Inferior parietal cortex (tissue), 1 donor: Measurements from ENCODE around the gene CNTLN.
A peak's percentile ranks its signal among the peaks of the same experiment; 100 is the strongest.

Experiments used
- DNase-seq: peaks from one replicate; pipeline ENCODE4 v3.0.0-alpha.2; 2016; ENCODE audit errors: extremely low spot score

The CNTLN gene, protein sequence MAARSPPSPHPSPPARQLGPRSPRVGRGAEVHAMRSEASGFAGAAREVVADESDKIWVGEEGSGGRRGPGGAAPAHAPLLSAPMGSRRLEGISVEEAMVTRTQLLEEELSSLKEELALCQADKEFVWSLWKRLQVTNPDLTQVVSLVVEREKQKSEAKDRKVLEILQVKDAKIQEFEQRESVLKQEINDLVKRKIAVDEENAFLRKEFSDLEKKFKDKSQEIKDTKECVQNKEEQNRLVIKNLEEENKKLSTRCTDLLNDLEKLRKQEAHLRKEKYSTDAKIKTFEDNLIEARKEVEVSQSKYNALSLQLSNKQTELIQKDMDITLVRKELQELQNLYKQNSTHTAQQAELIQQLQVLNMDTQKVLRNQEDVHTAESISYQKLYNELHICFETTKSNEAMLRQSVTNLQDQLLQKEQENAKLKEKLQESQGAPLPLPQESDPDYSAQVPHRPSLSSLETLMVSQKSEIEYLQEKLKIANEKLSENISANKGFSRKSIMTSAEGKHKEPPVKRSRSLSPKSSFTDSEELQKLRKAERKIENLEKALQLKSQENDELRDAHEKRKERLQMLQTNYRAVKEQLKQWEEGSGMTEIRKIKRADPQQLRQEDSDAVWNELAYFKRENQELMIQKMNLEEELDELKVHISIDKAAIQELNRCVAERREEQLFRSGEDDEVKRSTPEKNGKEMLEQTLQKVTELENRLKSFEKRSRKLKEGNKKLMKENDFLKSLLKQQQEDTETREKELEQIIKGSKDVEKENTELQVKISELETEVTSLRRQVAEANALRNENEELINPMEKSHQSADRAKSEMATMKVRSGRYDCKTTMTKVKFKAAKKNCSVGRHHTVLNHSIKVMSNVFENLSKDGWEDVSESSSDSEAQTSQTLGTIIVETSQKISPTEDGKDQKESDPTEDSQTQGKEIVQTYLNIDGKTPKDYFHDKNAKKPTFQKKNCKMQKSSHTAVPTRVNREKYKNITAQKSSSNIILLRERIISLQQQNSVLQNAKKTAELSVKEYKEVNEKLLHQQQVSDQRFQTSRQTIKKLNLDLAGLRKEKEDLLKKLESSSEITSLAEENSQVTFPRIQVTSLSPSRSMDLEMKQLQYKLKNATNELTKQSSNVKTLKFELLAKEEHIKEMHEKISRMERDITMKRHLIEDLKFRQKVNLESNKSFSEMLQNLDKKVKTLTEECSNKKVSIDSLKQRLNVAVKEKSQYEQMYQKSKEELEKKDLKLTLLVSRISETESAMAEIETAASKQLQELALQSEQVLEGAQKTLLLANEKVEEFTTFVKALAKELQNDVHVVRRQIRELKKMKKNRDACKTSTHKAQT (N-terminal part only)

DNA sequence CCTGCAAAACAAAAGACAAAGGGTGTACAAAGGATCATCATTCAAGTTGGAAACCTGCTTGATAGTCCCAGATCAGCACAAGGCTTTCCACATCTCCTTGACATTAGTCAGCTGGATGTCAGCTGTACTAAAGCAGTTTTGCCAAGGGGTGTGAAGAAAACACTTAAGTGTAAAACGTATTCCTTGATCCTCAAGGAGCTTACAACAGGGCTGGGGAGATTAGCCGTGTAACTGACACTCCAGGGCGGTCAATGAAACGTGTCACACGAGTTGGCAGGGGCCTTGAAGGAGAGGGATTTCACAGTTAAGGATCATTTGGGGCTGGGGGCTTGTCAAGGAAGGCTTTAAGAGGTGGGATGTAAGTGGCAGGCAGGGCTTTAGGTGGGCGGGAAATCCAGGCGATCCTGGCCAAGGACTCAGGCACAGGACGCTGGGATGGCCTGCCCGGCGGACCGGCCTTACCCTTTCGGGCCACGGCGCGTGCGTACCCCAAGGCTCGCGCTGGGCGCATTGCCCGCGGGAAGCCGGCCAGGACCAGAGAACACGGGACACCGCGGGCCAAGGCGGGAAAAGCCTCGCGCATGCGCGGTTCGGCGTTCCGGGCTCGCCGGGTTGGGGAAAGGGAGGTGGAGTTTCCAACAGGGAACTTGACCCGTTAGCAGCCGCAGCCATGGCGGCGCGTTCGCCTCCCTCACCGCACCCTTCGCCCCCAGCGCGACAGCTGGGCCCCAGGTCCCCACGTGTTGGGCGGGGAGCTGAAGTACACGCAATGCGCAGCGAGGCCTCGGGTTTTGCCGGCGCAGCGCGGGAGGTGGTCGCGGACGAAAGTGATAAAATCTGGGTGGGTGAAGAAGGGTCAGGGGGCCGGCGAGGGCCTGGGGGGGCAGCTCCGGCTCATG, at the start of gene CNTLN:
Gene CNTLN (plus strand): TSS at position 645 of the 899 bp plus-strand sequence. CDS start 26 bp downstream, at position 671.
- peak; percentile 82 for DNase-seq

DNA sequence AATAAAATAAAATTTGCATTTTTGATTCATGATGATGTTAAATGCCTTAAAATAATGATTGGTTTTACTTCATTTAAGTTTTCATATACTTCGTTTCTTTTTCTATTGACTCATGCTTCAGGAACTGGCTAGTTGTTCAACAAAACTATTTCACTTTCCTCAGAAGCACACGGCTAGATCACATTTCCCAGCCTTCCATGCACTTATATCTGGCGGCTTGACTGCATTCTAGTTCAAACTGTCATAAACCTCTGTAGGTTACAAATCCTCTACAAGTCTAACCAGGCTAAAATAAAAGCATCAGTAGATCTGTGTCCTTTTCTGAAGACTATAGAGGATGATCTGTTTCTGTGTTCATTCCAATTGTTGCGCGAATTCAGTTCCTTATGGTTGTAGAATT, 46.3 kb upstream of the CNTLN start:
- DNase-seq: no peak

DNA sequence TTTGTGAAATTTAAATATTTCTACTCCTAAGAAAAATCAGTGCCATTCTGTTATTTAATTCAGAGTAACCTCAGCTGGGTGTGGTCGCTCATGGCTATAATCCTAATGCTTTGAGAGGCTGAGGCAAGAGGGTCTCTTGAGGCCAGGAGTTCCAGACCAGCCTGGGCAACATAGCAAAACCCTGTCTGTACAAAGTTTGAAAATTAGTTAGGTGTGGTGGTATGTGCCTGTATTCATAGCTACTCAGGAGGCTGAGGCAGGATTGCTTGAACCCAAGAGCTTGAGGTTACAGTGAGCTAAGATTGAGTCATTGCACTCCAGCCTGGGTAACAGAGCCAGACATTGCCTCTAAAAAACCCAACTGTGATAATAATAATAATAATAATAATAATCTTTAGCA, 44.8 kb upstream of the CNTLN start:
- no peak for DNase-seq

DNA sequence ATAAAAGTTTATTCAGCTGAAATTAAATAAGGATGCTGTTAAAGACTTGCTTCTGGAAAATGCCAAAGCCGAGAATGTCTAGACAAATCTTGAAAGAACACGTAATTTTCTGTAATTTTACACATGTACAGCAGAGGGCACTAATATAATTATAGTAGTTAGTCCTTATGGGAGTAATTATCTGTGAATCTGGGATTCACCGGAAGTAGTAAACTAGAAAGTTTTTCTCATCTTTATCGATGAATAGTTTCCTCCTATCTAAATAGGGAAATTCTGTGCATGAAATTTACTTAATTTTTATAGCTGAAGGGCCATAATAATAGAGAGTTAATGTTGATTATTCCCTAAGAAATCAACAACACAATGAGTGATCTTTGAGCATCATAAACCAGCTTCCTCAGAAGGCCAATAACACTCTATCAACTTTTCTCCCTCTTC, 18.4 kb upstream of the CNTLN start:
- DNase-seq: peak; percentile 63

DNA sequence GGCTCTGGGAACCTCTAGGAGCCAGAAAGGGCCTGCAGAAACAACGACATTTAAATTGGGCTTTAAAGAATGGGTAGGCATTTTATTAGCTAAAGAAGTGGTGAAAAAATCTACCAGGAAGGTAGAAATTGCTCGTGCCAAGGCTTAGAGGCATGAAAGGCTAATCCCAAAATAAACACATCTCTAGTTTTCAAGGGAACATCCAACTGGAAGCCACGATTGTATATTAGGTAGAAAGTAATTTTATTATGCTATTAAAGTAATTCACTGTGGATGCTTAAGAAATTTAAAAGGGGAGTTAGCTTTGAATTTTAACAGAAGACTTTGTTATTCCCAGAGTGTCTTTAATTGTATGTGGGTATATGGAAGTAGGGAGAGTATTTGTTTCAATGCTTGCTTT, 17.5 kb upstream of the CNTLN start:
- no peak for DNase-seq

DNA sequence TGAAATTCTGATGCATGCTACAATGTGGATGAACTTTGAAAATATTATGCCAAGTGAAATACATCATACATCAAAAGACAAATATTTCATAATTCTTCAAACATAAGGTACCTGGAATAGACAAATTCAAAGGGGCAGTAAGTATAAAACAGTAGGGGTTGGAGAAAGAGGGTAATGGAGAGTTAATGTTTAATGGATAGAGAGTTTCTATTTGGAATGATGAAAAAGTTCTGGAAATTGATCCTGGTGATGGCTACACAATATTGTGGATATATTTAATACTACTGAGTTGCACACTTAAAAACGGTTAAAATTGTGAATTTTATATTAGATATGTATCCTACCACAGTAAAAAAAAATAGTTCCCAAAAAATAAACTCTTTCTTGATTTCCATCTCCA, 14.6 kb upstream of the CNTLN start:
- DNase-seq: no peak

DNA sequence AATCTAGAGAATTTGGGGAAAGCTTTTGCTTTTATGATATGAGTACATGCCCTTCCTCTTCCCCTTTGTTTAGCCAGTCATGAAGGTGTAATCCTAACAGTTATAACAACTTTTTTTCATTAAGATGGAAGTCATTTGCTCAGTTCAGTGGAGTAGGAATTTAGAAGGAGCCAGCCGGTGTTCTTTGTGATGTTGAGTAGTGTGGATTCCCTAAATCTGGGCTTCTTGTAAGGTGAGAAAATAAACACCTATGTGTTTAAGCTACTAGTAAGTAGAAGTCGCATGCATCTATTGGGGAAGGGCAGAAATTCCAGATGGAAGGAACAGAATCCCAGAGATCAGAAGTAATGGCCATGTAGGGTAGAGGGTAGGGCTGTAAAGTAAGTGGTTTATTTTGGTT, 13.6 kb upstream of the CNTLN start:
- DNase-seq: no peak

DNA sequence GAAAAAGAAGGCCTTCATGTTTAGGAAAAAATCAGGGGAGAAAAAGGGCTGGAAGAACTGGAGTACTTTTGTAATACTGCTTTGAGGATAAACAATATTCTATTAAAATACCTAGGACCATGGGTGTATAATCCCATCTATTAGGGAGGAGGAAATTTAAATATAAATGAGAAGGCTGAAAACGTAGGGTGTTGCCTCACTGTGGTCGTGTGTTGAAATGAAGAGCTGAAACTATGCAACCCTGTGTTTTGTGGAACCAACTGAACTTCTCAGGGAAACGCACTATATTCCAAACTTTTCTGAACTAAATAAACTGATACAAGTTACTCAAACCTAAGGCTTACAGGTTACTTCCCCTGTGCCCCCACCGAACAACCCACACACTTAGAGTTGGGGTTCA, 4.5 kb upstream of the CNTLN start:
- DNase-seq: no peak

DNA sequence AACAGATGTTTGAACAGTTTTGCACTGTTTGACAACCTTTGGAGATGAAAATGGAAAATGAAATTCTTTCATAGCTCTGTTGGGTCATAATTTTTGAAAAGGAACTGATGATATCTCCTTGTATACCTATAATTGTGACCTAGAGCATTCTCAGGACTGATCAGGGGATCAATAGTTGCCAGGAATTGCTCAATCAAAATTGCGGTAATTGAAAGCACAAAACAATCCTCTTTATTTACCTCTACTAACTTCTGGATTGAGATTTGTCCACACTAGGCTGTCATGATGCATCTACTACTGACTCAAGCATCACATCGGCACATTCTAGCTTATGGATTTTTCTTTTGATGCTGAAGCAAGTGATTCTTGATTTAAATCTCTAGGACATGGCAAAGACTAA, 4.1 kb upstream of the CNTLN start:
- DNase-seq: no peak

DNA sequence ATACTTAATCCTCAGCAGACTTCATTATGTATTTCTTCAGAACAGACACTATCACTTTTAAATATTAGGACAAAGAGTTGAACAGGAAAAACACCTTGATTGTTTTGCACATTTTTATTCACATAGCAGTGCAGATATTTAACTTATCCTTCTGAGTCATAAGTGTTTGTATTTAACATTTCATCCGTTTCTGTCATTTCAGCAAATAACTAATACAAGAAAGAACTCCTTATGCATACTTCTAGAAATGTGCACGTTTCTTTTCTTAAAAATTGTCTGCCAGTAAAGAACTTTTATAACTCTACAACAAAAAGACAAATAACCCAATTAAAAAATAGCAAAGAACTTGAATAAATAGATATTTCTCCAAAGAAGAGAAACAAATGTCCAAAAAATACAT, 3.3 kb upstream of the CNTLN start:
- no peak for DNase-seq

DNA sequence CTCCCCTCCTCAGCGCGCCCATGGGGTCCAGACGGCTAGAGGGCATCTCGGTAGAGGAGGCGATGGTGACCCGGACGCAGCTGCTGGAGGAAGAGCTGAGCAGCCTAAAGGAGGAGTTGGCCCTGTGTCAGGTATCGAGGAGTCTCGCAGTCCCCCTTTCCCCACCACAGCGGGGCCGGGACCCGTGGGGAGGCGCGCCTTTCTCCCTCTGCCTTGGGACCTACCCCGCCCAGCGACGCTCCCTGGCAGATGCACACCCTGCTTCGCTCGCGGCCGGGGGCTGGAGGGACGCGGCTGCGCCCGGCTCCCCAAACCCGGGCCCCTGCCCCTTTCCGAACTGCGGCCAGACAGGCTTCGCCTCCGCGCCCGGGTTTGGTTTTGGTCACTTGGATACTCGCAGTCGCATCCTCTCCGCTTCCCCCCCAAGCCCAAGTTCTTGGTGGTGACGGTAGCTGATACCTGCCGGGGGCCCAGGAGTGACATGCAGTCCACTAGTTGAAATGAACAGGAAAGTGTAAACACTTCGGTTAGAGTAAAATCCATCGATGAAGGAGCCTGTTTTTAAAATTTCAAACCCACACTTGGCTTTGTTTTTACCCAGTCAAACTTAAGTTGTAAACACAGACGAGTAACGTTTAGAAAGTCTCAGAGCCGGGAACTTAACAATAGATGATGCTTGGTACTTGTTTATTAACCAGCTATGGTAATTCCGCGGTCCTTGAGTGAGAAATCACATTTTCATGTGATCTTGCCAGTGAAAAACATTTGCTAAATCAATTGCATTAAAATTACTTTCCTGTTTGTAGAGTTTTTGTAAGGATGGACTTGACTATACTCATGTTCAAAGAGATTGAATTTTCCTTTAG, 688 bp downstream of the CNTLN start:
- DNase-seq: peak; percentile 37

DNA sequence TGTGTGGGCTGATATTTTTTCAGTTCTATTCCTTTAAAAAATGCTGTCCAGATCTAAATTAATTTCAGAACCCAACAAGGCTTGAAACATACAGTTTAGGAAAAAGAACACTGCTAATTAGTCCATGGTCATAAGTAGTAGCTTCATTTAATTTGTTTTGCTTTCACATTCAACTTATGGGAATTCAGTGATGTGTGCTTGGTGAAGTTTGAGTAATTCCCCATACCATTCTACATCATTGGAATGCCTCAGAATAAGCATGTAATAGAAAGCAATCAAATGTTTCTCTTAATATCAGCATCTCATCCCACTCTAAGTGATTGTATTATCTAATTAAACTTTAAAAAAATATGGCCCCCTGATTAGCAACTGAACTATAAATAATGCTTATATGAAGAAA, 2.7 kb downstream of the CNTLN start:
- DNase-seq: no peak

DNA sequence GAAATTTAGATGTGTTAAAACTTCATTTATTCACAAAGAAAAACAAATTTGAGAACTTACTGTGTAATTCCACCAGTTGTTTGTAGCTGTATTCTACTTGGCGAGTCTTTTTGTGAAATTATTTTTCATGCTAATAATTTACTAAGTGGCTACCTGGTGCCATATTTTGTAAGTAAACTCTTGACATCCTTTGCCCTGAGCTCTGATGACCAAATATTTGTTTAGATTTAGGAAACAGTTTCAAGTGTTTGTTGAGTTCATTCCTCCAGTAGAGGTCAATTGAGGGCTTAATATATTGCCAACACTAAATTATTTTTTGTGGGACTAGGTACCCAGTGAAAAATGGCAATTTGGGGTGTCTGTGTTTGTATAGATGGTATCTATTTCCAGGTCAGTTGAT, 3.7 kb downstream of the CNTLN start:
- DNase-seq: no peak

DNA sequence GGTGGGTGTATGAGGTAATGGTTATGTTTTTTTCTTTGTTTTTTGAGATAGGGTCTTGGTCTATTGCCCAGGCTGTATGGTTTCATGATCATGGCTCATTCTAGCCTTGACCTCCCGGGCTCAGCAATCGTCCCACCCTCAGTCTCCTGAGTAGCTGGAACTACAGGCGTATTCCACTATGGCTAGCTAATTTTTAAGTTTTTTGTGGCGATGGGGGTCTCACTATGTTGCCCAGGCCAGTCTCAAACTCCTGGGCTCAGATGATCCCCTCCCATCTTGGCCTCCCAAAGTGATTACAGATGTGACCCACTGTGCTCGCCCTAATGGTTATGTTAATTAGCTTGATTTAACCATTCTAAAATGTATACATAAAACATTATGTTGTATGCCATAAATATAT, 5.6 kb downstream of the CNTLN start:
- DNase-seq: no peak

DNA sequence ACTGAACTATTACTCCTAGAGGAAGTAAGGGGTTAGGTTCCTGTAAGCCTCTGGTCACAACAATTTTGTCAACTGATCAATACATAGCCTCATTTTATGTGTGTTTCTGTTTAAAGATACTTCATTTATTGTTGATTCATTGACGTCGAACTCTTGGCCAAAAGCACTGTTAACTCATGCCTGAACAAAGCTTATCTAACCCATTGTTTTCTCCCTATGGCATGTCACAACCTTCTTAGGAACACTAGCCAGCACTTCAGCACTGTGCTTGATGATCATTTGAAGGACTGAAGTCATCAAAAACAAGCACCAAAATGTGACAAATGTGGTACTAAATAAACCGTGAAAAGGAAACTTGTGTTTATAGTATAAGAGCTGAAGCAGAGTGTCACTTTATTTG, 13.5 kb downstream of the CNTLN start:
- DNase-seq: no peak

DNA sequence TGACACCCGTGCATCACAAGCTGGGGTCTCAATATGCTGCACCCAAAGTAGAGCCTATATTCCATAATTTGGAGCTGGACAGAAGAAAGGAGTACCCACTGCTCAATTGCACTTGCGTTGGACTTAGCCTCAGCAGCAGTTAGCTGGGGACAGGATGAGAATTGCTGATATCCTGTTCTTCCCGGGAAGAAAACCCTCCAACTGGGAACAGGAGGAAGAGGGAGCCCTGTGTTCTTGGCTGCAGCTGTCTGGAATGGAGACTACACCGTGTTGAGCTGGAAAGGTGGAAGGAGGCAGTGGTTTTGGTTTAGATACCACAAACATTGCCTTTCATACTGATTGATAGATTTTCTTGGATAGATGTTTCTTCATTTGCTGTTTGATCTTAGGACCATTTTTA, 24.6 kb downstream of the CNTLN start:
- no peak for DNase-seq

DNA sequence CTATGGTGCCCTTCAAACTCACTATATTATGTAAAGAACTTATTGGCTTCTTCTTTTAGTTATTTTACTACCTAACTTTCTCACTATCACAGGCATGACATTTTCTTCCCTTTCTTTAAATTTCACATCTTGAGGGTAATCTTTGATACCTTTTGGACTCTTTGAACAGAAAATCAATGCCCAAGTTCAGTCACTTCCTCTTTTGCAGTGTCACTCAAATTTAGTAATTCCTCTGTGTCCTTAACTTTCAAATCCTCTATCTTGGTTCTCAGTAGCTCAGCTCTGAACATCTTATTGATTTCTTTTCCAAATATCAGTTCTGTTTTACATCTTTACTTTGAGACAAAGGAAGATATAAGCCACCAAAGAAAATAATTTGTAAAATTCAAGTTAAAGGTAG, 25.5 kb downstream of the CNTLN start:
- DNase-seq: no peak

DNA sequence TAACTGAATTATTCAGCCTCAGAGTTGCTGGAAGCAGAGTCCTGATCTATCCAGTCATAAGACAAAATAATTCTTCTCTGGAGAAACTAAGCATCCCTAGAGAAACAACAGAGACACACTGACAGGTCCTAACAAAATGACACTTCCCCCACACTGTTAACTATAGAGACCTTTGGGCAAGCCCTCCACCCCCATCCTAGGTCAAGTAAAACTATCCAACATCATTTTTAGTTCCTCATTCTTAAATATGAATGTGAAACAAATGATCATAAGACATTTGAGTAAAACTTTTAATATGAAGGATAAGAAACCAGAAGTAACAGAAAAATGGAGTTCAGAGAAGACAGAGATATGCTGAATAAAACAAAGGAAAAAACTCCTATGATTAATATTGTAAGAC, 30.9 kb downstream of the CNTLN start:
- no peak for DNase-seq

DNA sequence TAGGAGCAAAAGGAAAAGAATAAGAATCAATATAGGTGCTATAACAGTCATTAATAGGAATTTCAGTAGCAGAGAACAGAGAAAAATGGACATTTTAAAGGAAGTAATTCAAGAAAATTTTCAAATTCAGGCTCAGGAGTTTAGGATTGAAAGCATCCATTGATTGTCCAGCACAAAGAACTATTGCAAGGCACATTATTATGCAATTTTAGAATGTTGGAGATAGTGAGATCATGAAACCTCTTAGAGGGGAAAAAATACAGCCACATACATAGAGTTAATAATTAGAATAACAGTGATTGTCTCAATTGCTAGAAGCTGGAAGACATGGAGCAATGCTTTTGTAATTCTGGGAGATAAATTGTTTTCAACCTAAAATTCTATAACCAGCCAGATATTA, 31.5 kb downstream of the CNTLN start:
- no peak for DNase-seq
